Ammon's horn (tissue), 1 donor: ENCODE results near the gene NAV3.
"Not testable (repeated sequence)": the region's sequence is repeated elsewhere in the genome, so short reads cannot be mapped to it uniquely, and the experiment has no call there.

Experiments
- DNase-seq: peaks from one replicate; pipeline ENCODE4 v3.0.0-alpha.2; 2016; ENCODE audit warnings: low spot score

Gene NAV3

DNA sequence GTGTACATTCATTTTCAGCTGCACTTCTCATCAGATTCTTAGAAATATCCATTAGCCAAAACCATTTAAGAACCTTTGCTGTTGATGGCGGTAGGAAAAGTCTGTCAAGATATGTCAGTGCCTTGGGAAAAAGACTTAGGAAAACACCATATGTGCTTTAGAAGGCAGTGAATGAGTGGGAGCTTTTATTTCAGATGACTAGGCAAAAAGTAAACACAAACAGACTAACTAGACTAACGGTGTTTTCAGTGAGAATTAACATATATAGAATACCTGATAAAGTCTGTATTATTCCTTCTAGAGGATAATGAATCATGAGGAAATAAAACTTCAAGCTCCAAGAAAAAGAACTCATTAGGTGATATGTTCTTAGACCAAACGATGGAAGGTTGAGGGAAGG is 418.9 kb downstream of the NAV3 start:
- DNase-seq, result no peak

DNA sequence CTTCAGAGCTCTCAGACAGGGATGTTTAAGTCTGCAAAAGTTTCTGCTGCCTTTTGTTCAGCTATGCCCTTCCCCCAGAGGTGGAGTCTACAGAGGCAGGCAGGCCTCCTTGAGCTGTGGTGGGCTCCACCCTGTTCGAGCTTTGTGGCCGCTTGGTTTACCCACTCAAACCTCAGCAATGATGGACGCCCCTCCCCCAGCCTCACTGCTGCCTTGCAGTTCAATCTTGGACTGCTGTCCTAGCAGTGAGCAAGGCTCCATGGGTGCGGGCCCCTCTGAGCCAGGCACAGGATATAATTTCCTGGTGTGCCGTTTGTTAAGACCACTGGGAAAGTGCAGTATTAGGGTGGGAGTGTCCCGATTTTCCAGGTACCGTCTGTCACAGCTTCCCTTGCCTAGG is 427.0 kb downstream of the NAV3 start:
- DNase-seq, result not testable (repeated sequence)

DNA sequence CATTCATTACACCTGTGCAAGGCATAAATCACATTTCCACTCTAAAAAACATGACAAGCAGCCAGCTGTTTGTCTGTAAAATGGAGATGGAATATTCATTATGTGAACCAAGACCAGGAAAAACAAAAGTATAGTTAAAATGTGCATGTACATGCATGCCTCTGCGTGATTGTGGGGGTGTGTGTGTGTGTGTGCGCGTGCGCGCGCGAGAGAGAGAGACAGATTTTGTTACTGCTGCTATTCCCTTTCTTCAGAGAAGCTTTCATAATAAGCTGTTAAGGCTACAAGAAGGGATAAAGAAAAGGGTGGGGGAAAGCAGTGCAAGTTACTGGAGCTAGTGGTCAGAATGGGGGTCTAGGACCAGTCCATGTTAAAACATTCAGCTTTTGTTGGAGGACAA is 430.3 kb downstream of the NAV3 start:
- no peak for DNase-seq

- DNase-seq, result no peak
Observed at GRCh38 chr12:78261901-78262300, 431.2 kb downstream of the NAV3 start.
